DND-41 (cell line): ENCODE measurements around the gene CTAGE1.

ENCODE experiments used
- ATAC-seq: fragments of 200-7000 bp; cut with Tn5 transposase; 3 replicates; pipeline ENCODE4 v1.9.1; 2021; ENCODE audit warnings: low read depth; ENCODE audit not compliant: insufficient read depth
- DNase-seq: peaks from one replicate; pipeline ENCODE4 v3.0.0-alpha.2; 2020
- H2AFZ ChIP-seq: 2 replicates; pipeline ENCODE4 v1.6.0; 2012; ENCODE audit warnings: low read depth, low read length
- H3K27ac ChIP-seq: 2 replicates; pipeline ENCODE4 v1.5.1; 2012; ENCODE audit warnings: low read length, inconsistent platforms
- H3K27me3 ChIP-seq: fragments of 200-600 bp; sonication (generic); 2 replicates; pipeline ENCODE4 v1.6.0; 2012; ENCODE audit warnings: low read length, mild to moderate bottlenecking, inconsistent platforms; ENCODE audit not compliant: insufficient read depth, poor library complexity
- H3K36me3 ChIP-seq: 2 replicates; pipeline ENCODE4 v1.5.1; 2012; ENCODE audit warnings: low read length, inconsistent platforms; ENCODE audit not compliant: insufficient read depth
- H3K4me1 ChIP-seq: 2 replicates; pipeline ENCODE4 v1.5.1; 2012; ENCODE audit warnings: mild to moderate bottlenecking, low read length; ENCODE audit not compliant: insufficient read depth
- H3K4me2 ChIP-seq: 2 replicates; pipeline ENCODE4 v1.6.0; 2012; ENCODE audit warnings: mild to moderate bottlenecking, moderate library complexity, low read length, inconsistent platforms; ENCODE audit not compliant: insufficient read depth
- H3K4me3 ChIP-seq, 2 experiments: fragments of 200-600 bp in 1 of 2; shearing (Covaris generic) in 1 of 2; 2 replicates each; pipeline ENCODE4 v1.5.1; 2012 to 2016; ENCODE audit warnings: inconsistent platforms in 2 of 2, low read length in 2 of 2, mild to moderate bottlenecking in 2 of 2, low read depth in 1 of 2, moderate library complexity in 1 of 2
- H3K79me2 ChIP-seq: 2 replicates; pipeline ENCODE4 v1.6.0; 2012; ENCODE audit warnings: low read length, inconsistent platforms; ENCODE audit not compliant: insufficient read depth
- H3K9ac ChIP-seq: 2 replicates; pipeline ENCODE4 v1.6.0; 2012; ENCODE audit warnings: low read depth, mild to moderate bottlenecking, inconsistent platforms, low read length, moderate library complexity
- H3K9me3 ChIP-seq: 2 replicates; pipeline ENCODE4 v1.5.1; 2012; ENCODE audit warnings: low read length, moderate library complexity, mild to moderate bottlenecking, inconsistent platforms; ENCODE audit not compliant: insufficient read depth, severe bottlenecking
- H4K20me1 ChIP-seq: 2 replicates; pipeline ENCODE4 v1.6.0; 2012; ENCODE audit warnings: low read length; ENCODE audit not compliant: insufficient read depth
- EZH2 ChIP-seq: IDR thresholded peaks from 3 replicates; pipeline ENCODE4 v1.6.1; 2012; ENCODE audit warnings: borderline replicate concordance, low read depth, mild to moderate bottlenecking, moderate library complexity, low read length, inconsistent platforms; ENCODE audit not compliant: severe bottlenecking
- TF ChIP-seq, protein P1 (sequence below): IDR thresholded peaks from 2 replicates; pipeline ENCODE4 v1.5.1; 2012; ENCODE audit warnings: borderline replicate concordance, low read length, moderate library complexity, mild to moderate bottlenecking; ENCODE audit not compliant: poor library complexity, severe bottlenecking; ENCODE audit errors: extremely low read depth

The CTAGE1 gene

DNA sequence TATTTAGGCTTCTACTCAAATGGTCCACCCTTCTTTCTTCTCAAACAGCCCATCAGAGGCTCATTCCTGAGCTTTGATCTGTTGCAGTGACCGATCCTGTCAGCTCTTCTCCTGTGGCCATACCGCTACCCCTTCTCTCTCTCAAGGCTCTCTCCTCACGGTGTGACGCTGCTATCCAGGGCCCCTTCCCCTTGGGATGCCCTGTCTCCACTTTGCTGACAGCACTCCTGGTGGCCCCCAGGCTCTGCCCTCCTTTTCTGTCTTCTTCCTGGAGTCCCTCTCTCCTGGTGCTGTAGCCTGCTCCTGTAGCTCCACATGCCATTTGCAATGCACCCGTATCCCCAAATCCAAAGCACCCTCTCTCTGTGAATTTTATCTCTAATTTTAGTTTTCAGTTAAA is 45.4 kb upstream of the CTAGE1 start:
- Histone ChIP-seq H3K36me3 (no peaks in the 10 kb centered on the region), H3K9me3 (no peaks in the 10 kb centered on the region), H3K4me1 (no peaks in the 10 kb centered on the region), H2AFZ (no peak overlapping the region), H3K27ac (no peak overlapping the region), H4K20me1 (no peaks in the 10 kb centered on the region), H3K4me3 (no peak overlapping the region), H3K27me3 (peaks cover 3% of the 10 kb centered on the region), H3K79me2 (no peaks in the 10 kb centered on the region), H3K4me2 (no peak overlapping the region), H3K9ac (no peak overlapping the region)
- DNase-seq, result no peak
- no peak for ATAC-seq
- TF ChIP-seq EZH2, result no peak

DNA sequence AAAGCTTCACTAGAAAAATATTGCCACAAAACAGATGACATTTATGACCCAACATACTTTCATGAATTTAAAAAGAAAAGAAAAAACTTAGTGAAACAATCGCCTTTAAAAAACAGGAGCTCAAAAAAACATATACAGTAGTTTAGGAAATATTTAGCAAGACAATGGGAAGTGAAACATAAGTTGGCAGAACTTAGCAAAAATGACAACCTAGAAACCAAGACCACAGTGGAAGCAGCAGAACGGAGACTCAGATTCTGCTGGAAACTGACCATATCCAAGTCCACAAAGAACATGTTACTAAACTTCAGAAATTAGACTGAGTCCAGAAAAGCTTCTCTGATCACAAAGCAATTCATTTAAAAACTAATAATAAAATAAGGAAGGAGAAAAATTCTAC is 41.8 kb upstream of the CTAGE1 start:
- Histone ChIP-seq H3K4me3 (no peak overlapping the region), H4K20me1 (no peaks in the 10 kb centered on the region), H3K27ac (no peak overlapping the region), H3K9me3 (no peaks in the 10 kb centered on the region), H3K4me2 (no peak overlapping the region), H3K27me3 (peaks cover 9% of the 10 kb centered on the region), H3K36me3 (no peaks in the 10 kb centered on the region), H2AFZ (no peak overlapping the region), H3K9ac (no peak overlapping the region), H3K4me1 (no peaks in the 10 kb centered on the region), H3K79me2 (no peaks in the 10 kb centered on the region)
- DNase-seq (no peak), ATAC-seq (no peak)
- TF ChIP-seq, protein P1, sequence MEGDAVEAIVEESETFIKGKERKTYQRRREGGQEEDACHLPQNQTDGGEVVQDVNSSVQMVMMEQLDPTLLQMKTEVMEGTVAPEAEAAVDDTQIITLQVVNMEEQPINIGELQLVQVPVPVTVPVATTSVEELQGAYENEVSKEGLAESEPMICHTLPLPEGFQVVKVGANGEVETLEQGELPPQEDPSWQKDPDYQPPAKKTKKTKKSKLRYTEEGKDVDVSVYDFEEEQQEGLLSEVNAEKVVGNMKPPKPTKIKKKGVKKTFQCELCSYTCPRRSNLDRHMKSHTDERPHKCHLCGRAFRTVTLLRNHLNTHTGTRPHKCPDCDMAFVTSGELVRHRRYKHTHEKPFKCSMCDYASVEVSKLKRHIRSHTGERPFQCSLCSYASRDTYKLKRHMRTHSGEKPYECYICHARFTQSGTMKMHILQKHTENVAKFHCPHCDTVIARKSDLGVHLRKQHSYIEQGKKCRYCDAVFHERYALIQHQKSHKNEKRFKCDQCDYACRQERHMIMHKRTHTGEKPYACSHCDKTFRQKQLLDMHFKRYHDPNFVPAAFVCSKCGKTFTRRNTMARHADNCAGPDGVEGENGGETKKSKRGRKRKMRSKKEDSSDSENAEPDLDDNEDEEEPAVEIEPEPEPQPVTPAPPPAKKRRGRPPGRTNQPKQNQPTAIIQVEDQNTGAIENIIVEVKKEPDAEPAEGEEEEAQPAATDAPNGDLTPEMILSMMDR, result no peak
- no peak for TF ChIP-seq EZH2

DNA sequence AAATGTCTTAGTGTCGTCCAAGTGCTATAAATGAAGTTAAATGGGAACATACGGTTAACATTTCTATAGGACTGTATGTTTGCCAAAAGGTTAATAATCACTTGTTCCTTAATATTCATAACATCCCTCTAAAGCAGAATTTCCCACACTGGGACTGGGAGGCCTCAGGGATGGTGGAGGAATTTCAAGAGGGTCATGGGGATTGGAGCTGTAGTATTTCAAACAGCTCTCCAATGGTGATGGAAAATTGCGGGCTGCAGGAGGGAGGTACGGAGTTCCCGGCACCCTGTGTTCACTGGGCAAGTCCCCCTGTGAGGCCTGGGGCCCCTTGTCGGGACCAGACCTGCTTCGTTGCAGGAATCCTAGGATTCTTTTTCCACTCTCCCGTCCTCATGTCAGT is 39.8 kb upstream of the CTAGE1 start:
- Histone ChIP-seq H3K4me2 (no peak overlapping the region), H3K79me2 (no peaks in the 10 kb centered on the region), H3K9me3 (no peaks in the 10 kb centered on the region), H3K4me3 (no peak overlapping the region), H3K4me1 (no peaks in the 10 kb centered on the region), H3K27ac (no peak overlapping the region), H3K27me3 (peaks cover 6% of the 10 kb centered on the region), H4K20me1 (no peaks in the 10 kb centered on the region), H3K9ac (no peak overlapping the region), H3K36me3 (no peaks in the 10 kb centered on the region), H2AFZ (no peak overlapping the region)
- ATAC-seq (no peak), DNase-seq (no peak)
- TF ChIP-seq, protein P1, result no peak
- TF ChIP-seq EZH2, result no peak

DNA sequence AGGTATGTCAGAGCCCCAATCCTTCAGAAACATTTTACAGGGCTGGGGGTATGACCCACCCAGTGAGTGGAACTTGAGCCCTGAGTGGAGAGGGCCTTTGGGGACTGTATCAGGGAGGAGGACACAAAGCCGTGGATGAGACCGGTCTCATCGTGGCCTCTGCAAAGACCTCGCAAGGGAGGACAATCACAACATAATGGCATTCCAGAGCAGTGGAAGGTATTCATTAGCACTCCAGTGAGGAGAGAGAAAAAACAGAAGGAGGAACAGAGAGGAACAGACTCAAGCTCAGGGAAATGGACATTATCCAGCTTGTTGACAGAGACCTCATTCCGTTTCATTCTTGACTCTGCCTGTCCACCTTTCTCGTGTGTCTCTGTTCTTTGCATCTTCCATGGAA is 38.8 kb upstream of the CTAGE1 start:
- H3K4me2 ChIP-seq, result no peak overlapping the region
- DNase-seq (no peak), ATAC-seq (no peak)
- no peaks in the 10 kb centered on the region for H3K4me1 ChIP-seq
- no peak overlapping the region for H3K9ac ChIP-seq
- H2AFZ ChIP-seq, result no peak overlapping the region
- no peaks in the 10 kb centered on the region for H3K9me3 ChIP-seq
- TF ChIP-seq, protein P1, result no peak
- TF ChIP-seq EZH2, result no peak
- no peak overlapping the region for H3K4me3 ChIP-seq
- no peaks in the 10 kb centered on the region for H3K79me2 ChIP-seq
- H3K27ac ChIP-seq, result no peak overlapping the region
- H4K20me1 ChIP-seq, result no peaks in the 10 kb centered on the region
- no peaks in the 10 kb centered on the region for H3K36me3 ChIP-seq
- peaks cover 6% of the 10 kb centered on the region for H3K27me3 ChIP-seq
